ENCODE measurements around the gene BOC. TPM values are rescaled to one million over a fixed set of nuclear protein-coding genes. Genes with fewer than 3 reads are reported as not detected.

The BOC gene
- total and polyA plus RNA-seq, 10 donors, result 1.5 to 21.9 (median 13.5) TPM

GRCh38 chr3:113247068-113247467 lies 35.7 kb downstream of the BOC start:
- no peak for DNase-seq
- Histone ChIP-seq H3K27ac (peak overlapping the region in 5 of 8 donors; percentile 22 to 54 (median 29)), H3K36me3 (no peaks in the 10 kb centered on the region), H3K9me3 (no peaks in the 10 kb centered on the region), H3K27me3 (replicated peaks in 1 of 7) (no peaks in the 10 kb centered on the region), H3K4me1 (peaks cover 0 to 2% (median 0%) of the 10 kb centered on the region in 6 donors), H3K4me3 (no peak overlapping the region)
- intact Hi-C loops (cut with DNase I; ENCODE audit: low total_unique reads), result no loop called here
- TF ChIP-seq POLR2AphosphoS5 (IDR thresholded peaks at IDR 0.05), result no peak
- no peak for TF ChIP-seq POLR2A (IDR thresholded peaks at IDR 0.05)
- TF ChIP-seq, protein P1, sequence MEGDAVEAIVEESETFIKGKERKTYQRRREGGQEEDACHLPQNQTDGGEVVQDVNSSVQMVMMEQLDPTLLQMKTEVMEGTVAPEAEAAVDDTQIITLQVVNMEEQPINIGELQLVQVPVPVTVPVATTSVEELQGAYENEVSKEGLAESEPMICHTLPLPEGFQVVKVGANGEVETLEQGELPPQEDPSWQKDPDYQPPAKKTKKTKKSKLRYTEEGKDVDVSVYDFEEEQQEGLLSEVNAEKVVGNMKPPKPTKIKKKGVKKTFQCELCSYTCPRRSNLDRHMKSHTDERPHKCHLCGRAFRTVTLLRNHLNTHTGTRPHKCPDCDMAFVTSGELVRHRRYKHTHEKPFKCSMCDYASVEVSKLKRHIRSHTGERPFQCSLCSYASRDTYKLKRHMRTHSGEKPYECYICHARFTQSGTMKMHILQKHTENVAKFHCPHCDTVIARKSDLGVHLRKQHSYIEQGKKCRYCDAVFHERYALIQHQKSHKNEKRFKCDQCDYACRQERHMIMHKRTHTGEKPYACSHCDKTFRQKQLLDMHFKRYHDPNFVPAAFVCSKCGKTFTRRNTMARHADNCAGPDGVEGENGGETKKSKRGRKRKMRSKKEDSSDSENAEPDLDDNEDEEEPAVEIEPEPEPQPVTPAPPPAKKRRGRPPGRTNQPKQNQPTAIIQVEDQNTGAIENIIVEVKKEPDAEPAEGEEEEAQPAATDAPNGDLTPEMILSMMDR (IDR thresholded peaks at IDR 0.05 in 8 of 11, conservative IDR thresholded peaks at IDR 0.05 in 3 of 11), result no peak

DNA sequence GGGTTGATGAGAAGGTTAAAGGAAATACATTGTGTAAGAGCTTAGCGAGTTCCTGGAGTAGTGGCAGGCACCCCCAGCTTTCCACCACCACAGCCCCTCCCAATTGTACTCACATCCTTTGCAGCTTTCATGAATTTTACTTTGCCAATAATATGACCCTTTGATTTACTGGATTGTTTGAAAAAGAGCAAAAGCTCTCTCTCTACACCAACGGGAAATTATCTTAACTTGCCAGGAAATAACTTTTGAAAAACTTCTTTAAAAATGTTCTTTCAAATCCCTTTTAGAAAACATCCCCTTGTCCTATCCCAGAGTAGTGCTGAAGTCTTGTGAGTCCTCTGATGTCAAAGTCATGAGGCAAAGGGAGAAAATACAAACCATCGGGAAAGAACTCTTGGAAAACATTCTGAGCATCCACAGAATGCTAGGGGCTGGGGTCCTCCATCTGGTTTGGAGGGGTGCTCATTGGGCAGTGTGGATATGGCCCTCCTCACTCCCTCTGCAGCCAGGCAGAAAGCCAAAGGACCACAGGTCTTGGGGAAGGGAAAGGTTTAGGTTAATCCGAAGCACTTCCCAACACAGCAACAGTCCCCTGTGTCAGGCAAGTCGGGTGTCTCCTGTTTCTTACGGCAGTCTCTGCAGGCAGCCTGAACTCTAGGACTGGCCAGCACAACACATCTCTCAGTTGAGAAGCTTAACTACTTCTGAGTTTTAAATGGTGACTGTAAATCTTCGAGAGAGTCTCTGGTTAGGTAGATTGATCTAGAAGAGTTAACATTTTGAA lies 36.5 kb downstream of the BOC start:
- H3K9me3 ChIP-seq, result no peaks in the 10 kb centered on the region
- peak overlapping the region in 5 of 8 donors; percentile 22 to 54 (median 29) for H3K27ac ChIP-seq
- no peaks in the 10 kb centered on the region for H3K4me1 ChIP-seq
- no peak overlapping the region for H3K4me3 ChIP-seq
- TF ChIP-seq POLR2A (IDR thresholded peaks at IDR 0.05) (no peak), POLR2AphosphoS5 (IDR thresholded peaks at IDR 0.05) (no peak)
- TF ChIP-seq, protein P1 (IDR thresholded peaks at IDR 0.05 in 8 of 11, conservative IDR thresholded peaks at IDR 0.05 in 3 of 11), result no peak
- DNase-seq, result no peak
- intact Hi-C loops (cut with DNase I; ENCODE audit: low total_unique reads), result no loop called here
- WGBS, 5 donors, result 49 to 64% (median 56%) methylated on average over 7 of the region's 7 CpGs
- no peaks in the 10 kb centered on the region for H3K36me3 ChIP-seq
- no peaks in the 10 kb centered on the region for H3K27me3 ChIP-seq (replicated peaks in 1 of 7)

DNA sequence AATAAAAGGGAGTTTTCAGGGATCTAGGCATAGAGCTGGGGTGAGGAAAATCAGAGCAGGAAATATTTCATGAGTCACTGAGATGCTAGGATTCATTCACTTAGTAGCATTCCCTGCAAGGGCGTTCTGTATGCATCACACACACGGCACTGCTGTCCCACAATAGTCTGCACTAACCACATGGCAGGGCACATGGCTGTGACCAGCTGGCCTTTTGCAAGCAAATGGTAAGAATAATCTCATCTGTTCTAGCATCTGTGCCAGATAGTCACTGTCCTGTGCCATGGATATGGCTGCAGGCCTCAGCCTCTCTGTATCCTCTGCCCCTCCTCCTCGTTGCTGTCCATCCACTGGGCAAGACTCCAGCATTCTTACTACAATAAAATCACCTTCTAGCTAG lies 37.8 kb downstream of the BOC start:
- no peak overlapping the region for H3K4me3 ChIP-seq
- 57 to 84% (median 66%) methylated on average over 3 of the region's 3 CpGs for WGBS, 5 donors
- DNase-seq, result no peak
- intact Hi-C loops (cut with DNase I; ENCODE audit: low total_unique reads), result no loop called here
- peak overlapping the region in 3 of 8 donors; percentile 6 to 54 (median 9) for H3K27ac ChIP-seq
- TF ChIP-seq POLR2A (IDR thresholded peaks at IDR 0.05), result no peak
- TF ChIP-seq, protein P1 (IDR thresholded peaks at IDR 0.05 in 8 of 11, conservative IDR thresholded peaks at IDR 0.05 in 3 of 11), result no peak
- no peaks in the 10 kb centered on the region for H3K27me3 ChIP-seq (replicated peaks in 1 of 7)
- no peaks in the 10 kb centered on the region for H3K9me3 ChIP-seq
- H3K36me3 ChIP-seq, result no peaks in the 10 kb centered on the region
- peaks cover 0 to 5% (median 0%) of the 10 kb centered on the region in 6 donors for H3K4me1 ChIP-seq

GRCh38 chr3:113249601-113250000 lies 38.2 kb downstream of the BOC start:
- WGBS, 5 donors, result 91 to 99% (median 95%) methylated on average over 8 of the region's 8 CpGs

More at GRCh38 chr3:113249601-113250000, 38.2 kb downstream of the BOC start:
- H3K4me3 ChIP-seq, result no peak overlapping the region
- intact Hi-C loops (cut with DNase I; ENCODE audit: low total_unique reads), result no loop called here
- H3K4me1 ChIP-seq, result peaks cover 0 to 10% (median under 1%) of the 10 kb centered on the region in 6 donors
- TF ChIP-seq POLR2A (IDR thresholded peaks at IDR 0.05), result no peak
- TF ChIP-seq, protein P1 (IDR thresholded peaks at IDR 0.05 in 8 of 11, conservative IDR thresholded peaks at IDR 0.05 in 3 of 11), result no peak
- TF ChIP-seq POLR2AphosphoS5 (IDR thresholded peaks at IDR 0.05), result no peak
- no peak overlapping the region for H3K27ac ChIP-seq
- H3K9me3 ChIP-seq, result no peaks in the 10 kb centered on the region
- no peak for DNase-seq
- no peaks in the 10 kb centered on the region for H3K36me3 ChIP-seq
- H3K27me3 ChIP-seq (replicated peaks in 1 of 7), result no peaks in the 10 kb centered on the region
